H9 (cell line): ENCODE data around the gene ANAPC2. TPM values are rescaled to one million over a fixed set of nuclear protein-coding genes. Genes with fewer than 3 reads are reported as not detected.

Source experiments
- DNase-seq: peaks from one replicate; pipeline ENCODE4 v3.0.0-alpha.2; 2017
- H2AFZ ChIP-seq: one replicate; pipeline ENCODE4 v1.6.1; 2013; ENCODE audit warnings: mild to moderate bottlenecking, low read length, control low read depth, moderate library complexity
- H2AK5ac ChIP-seq: 2 replicates; pipeline ENCODE4 v1.6.1; 2013; ENCODE audit warnings: low read length, control low read depth, mixed read lengths; ENCODE audit not compliant: insufficient read length
- H2BK120ac ChIP-seq: one replicate; pipeline ENCODE4 v1.6.1; 2013; ENCODE audit warnings: low read depth, mild to moderate bottlenecking, low read length, control low read depth, inconsistent platforms; ENCODE audit not compliant: poor library complexity, severe bottlenecking
- H2BK12ac ChIP-seq: 2 replicates; pipeline ENCODE4 v1.6.1; 2013; ENCODE audit warnings: low read length, control low read depth, mixed read lengths, low read depth; ENCODE audit not compliant: insufficient read length
- H2BK15ac ChIP-seq: 2 replicates; pipeline ENCODE4 v1.6.1; 2013; ENCODE audit warnings: low read depth, low read length, control low read depth
- H2BK20ac ChIP-seq: one replicate; pipeline ENCODE4 v1.6.1; 2013; ENCODE audit warnings: low read depth, mild to moderate bottlenecking, low read length, control low read depth, inconsistent platforms; ENCODE audit not compliant: poor library complexity, severe bottlenecking
- H2BK5ac ChIP-seq: 2 replicates; pipeline ENCODE4 v1.6.1; 2013; ENCODE audit warnings: low read length, control low read depth, mixed read lengths; ENCODE audit not compliant: insufficient read length
- H3K14ac ChIP-seq: 2 replicates; pipeline ENCODE4 v1.6.1; 2013; ENCODE audit warnings: low read length, control low read depth; ENCODE audit not compliant: insufficient read depth
- H3K18ac ChIP-seq: 2 replicates; pipeline ENCODE4 v1.6.1; 2013; ENCODE audit warnings: low read depth, mild to moderate bottlenecking, mixed read lengths, low read length, control low read depth; ENCODE audit not compliant: insufficient read length
- H3K23ac ChIP-seq: 2 replicates; pipeline ENCODE4 v1.6.1; 2013; ENCODE audit warnings: low read length, control low read depth, mixed read lengths, low read depth; ENCODE audit not compliant: insufficient read length
- H3K23me2 ChIP-seq: 2 replicates; pipeline ENCODE4 v1.6.1; 2013; ENCODE audit warnings: low read depth, mild to moderate bottlenecking, mixed read lengths, low read length, control low read depth; ENCODE audit not compliant: insufficient read length, poor library complexity, severe bottlenecking
- H3K27ac ChIP-seq: 2 replicates; pipeline ENCODE4 v1.5.1; 2013; ENCODE audit warnings: low read length, control low read depth, mixed read lengths, low read depth; ENCODE audit not compliant: insufficient read length
- H3K27me3 ChIP-seq: 2 replicates; pipeline ENCODE4 v1.6.1; 2013; ENCODE audit warnings: low read length, control low read depth, inconsistent platforms; ENCODE audit not compliant: insufficient read depth
- H3K4ac ChIP-seq: 2 replicates; pipeline ENCODE4 v1.6.1; 2013; ENCODE audit warnings: low read depth, mild to moderate bottlenecking, control low read depth, inconsistent platforms, low read length, moderate library complexity
- H3K4me1 ChIP-seq: 2 replicates; pipeline ENCODE4 v1.6.1; 2013; ENCODE audit warnings: low read length, control low read depth, inconsistent platforms; ENCODE audit not compliant: insufficient read depth
- H3K4me2 ChIP-seq: 2 replicates; pipeline ENCODE4 v1.6.1; 2013; ENCODE audit warnings: low read length, control low read depth, mixed read lengths; ENCODE audit not compliant: insufficient read length, insufficient read depth
- H3K56ac ChIP-seq: 2 replicates; pipeline ENCODE4 v1.6.1; 2013; ENCODE audit warnings: low read depth, mild to moderate bottlenecking, mixed read lengths, low read length, control low read depth; ENCODE audit not compliant: insufficient read length
- H3K79me1 ChIP-seq: 2 replicates; pipeline ENCODE4 v1.6.1; 2013; ENCODE audit warnings: low read depth, mild to moderate bottlenecking, moderate library complexity, low read length, control low read depth, inconsistent platforms; ENCODE audit not compliant: insufficient read depth, poor library complexity, severe bottlenecking
- H3K79me2 ChIP-seq: 2 replicates; pipeline ENCODE4 v1.6.1; 2013; ENCODE audit warnings: low read length, control low read depth, inconsistent platforms; ENCODE audit not compliant: insufficient read depth
- H3K9ac ChIP-seq: 2 replicates; pipeline ENCODE4 v1.6.1; 2013; ENCODE audit warnings: low read length, control low read depth, mixed read lengths; ENCODE audit not compliant: insufficient read length; ENCODE audit errors: extremely low read depth
- H3K9me3 ChIP-seq: one replicate; pipeline ENCODE4 v1.6.1; 2013; ENCODE audit warnings: low read depth, low read length, inconsistent platforms; ENCODE audit not compliant: control insufficient read depth
- H3T11ph ChIP-seq: one replicate; pipeline ENCODE4 v1.6.1; 2013; ENCODE audit warnings: mild to moderate bottlenecking, low read length, control low read depth, inconsistent platforms
- H4K20me1 ChIP-seq: one replicate; pipeline ENCODE4 v1.6.1; 2013; ENCODE audit not compliant: control insufficient read depth, insufficient read length, insufficient read depth
- H4K5ac ChIP-seq: 2 replicates; pipeline ENCODE4 v1.6.1; 2013; ENCODE audit warnings: low read depth, mild to moderate bottlenecking, mixed read lengths, low read length, control low read depth; ENCODE audit not compliant: insufficient read length
- H4K8ac ChIP-seq: replicated peaks from 2 replicates; pipeline ENCODE4 v1.6.1; 2013; ENCODE audit warnings: low read length, control low read depth, mixed read lengths, low read depth; ENCODE audit not compliant: insufficient read length
- H4K91ac ChIP-seq: 2 replicates; pipeline ENCODE4 v1.6.1; 2013; ENCODE audit warnings: low read depth, mild to moderate bottlenecking, moderate library complexity, mixed read lengths, low read length, control low read depth; ENCODE audit not compliant: insufficient read length
- H3K27ac Mint-ChIP-seq, 3 experiments: 2 replicates in 2 of 3; 3 replicates in 1 of 3; pipeline ENCODE4 v1.8.0; 2020 to 2021; ENCODE audit warnings: mixed read lengths in 3 of 3, mild to moderate bottlenecking in 1 of 3, moderate library complexity in 1 of 3
- H3K27me3 Mint-ChIP-seq: 2 replicates; pipeline ENCODE4 v1.8.0; 2021; ENCODE audit warnings: low read depth, mild to moderate bottlenecking, moderate library complexity, mixed read lengths
- H3K36me3 Mint-ChIP-seq, 3 experiments: 2 replicates in 2 of 3; 3 replicates in 1 of 3; pipeline ENCODE4 v1.8.0; 2020 to 2021; ENCODE audit warnings: low read depth in 3 of 3, mixed read lengths in 3 of 3; ENCODE audit not compliant: insufficient read depth in 1 of 3
- H3K4me1 Mint-ChIP-seq, 2 experiments: 2 replicates each; pipeline ENCODE4 v1.8.0; 2020; ENCODE audit warnings: mixed read lengths in 2 of 2
- H3K4me3 Mint-ChIP-seq, 2 experiments: 2 replicates in 1 of 2; 3 replicates in 1 of 2; pipeline ENCODE4 v1.8.0; 2020 to 2021; ENCODE audit warnings: mild to moderate bottlenecking in 2 of 2, mixed read lengths in 2 of 2, moderate library complexity in 1 of 2
- H3K9me3 Mint-ChIP-seq, 2 experiments: 2 replicates in 1 of 2; 3 replicates in 1 of 2; pipeline ENCODE4 v1.8.0; 2020; ENCODE audit warnings: mild to moderate bottlenecking in 2 of 2, mixed read lengths in 2 of 2, moderate library complexity in 1 of 2
- CTCF ChIP-seq: fragments of 200-600 bp; sonication (generic); conservative IDR thresholded peaks from 3 replicates; pipeline ENCODE4 v1.8.0; 2021; ENCODE audit warnings: antibody characterized with exemption, mild to moderate bottlenecking
- WGBS: extraction: QIAGEN DNeasy Blood & Tissue Kit; methylation state at CpG from one replicate; pipeline ENCODE4 v1.1.7; 2013; ENCODE audit warnings: missing lambda C conversion rate, low lambda C conversion rate, mixed read lengths; ENCODE audit not compliant: insufficient read length; ENCODE audit errors: extremely low coverage; 5-methylcytosine and 5-hydroxymethylcytosine counted together
- total RNA-seq: library from RNA; stranded (reverse); gene quantifications from 2 replicates; pipeline ENCODE4 v1.2.1, GENCODE V29; 2021

The ANAPC2 gene
- total RNA-seq, 1 experiment from 2014 or later: 54.8 TPM

GRCh38 chr9:137172901-137173795 is 15.2 kb downstream of the ANAPC2 start:
- H3K4me1 ChIP-seq: no peaks in the 10 kb centered on the region
- H3K23ac ChIP-seq: no peak overlapping the region
- Mint-ChIP-seq H3K4me1 (peaks cover 3 to 14% of the 10 kb centered on the region in 2 experiments), H3K4me3 (peak overlapping the region in 1 of 2 experiments; percentile 26; a peak in 1 of 5 replicates), H3K36me3 (peaks cover 0 to 6% (median 0%) of the 10 kb centered on the region in 3 experiments; a peak in 2 of 7 replicates), H3K27me3 (peaks cover 71% of the 10 kb centered on the region), H3K27ac (peak overlapping the region in 1 of 3 experiments; percentile 48; a peak in 1 of 7 replicates), H3K9me3 (no peaks in the 10 kb centered on the region)
- H3K27me3 ChIP-seq: peaks cover 13% of the 10 kb centered on the region; the same call in 1 of the 2 replicates
- no peak overlapping the region for H3K56ac ChIP-seq
- H2BK20ac ChIP-seq: no peak overlapping the region
- H2AK5ac ChIP-seq: no peak overlapping the region
- no peak overlapping the region for H4K8ac ChIP-seq
- no peak overlapping the region for H2BK5ac ChIP-seq
- H3K79me2 ChIP-seq: no peaks in the 10 kb centered on the region
- peaks cover 4% of the 10 kb centered on the region for H3K23me2 ChIP-seq
- no peak for TF ChIP-seq CTCF
- H2BK15ac ChIP-seq: no peak overlapping the region
- no CpG with 5 or more reads among the region's 21 CpGs for WGBS
- no peak overlapping the region for H3K14ac ChIP-seq
- H3K4ac ChIP-seq: no peak overlapping the region
- no peaks in the 10 kb centered on the region for H3K9me3 ChIP-seq
- no peak overlapping the region for H3T11ph ChIP-seq
- H4K5ac ChIP-seq: no peak overlapping the region
- DNase-seq: no peak
- no peak overlapping the region for H2BK12ac ChIP-seq
- no peak overlapping the region for H3K9ac ChIP-seq
- H3K18ac ChIP-seq: no peak overlapping the region
- no peaks in the 10 kb centered on the region for H4K20me1 ChIP-seq
- no peaks in the 10 kb centered on the region for H3K79me1 ChIP-seq
- H4K91ac ChIP-seq: no peak overlapping the region
- H3K4me2 ChIP-seq: no peak overlapping the region
- H3K27ac ChIP-seq: no peak overlapping the region
- H2AFZ ChIP-seq: no peak overlapping the region
- no peak overlapping the region for H2BK120ac ChIP-seq
